ENCODE measurements around the gene EDN3.

The EDN3 gene

DNA sequence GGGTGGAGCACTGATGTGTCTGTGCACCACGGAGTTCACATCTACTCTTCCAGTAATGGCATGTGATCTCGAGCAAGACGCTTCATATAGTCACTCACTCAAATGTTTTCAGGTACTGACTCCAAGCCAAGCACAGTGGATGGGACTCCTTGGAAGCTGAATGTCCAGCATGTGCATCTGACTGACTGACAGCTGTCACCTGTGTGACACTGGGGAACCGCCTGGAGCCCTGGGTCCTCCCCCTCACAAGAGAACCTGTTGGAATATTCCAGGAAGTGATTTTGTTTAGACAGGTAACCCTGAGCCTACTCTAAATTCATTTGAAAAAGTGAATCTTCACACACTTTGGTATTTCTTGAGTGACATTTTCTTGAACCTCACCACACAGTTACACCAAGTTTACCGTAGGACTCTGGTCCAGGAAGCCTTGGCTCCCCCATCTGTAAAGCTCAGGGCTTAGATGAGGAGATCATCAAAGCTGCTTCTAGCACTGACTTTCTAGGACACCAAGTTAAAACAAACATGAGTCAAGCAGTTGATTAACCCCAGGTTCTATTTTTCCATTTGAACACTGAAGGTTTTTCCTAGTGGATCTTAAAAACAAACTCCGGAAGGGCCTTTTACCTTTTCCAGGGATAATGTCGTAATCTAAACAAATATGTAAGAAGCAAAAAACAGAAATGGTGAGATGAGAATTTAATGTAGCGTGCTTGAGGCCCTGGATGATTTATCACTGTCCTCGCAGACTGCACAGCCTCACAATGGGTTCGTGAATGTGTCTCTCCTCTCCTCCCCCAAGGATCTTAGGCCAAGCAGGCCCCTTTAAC, 50.1 kb downstream of the EDN3 start:
- no peak for TF ChIP-seq ZNF8 (CRISPR knock-in tag; IDR thresholded peaks at IDR 0.05)
- TF ChIP-seq ZNF70 (CRISPR knock-in tag; IDR thresholded peaks at IDR 0.05): no peak
- TF ChIP-seq OSR1 (CRISPR knock-in tag; IDR thresholded peaks at IDR 0.05): no peak
- TF ChIP-seq RARB (CRISPR knock-in tag; IDR thresholded peaks at IDR 0.05): no peak
- TF ChIP-seq ESRRG (CRISPR knock-in tag; IDR thresholded peaks at IDR 0.05): no peak
- TF ChIP-seq BACH2 (CRISPR knock-in tag; IDR thresholded peaks at IDR 0.05; ENCODE audit: borderline replicate concordance): no peak
- TF ChIP-seq PPARA (CRISPR knock-in tag; IDR thresholded peaks at IDR 0.05; ENCODE audit: borderline replicate concordance): no peak
- no peak for ATAC-seq

DNA sequence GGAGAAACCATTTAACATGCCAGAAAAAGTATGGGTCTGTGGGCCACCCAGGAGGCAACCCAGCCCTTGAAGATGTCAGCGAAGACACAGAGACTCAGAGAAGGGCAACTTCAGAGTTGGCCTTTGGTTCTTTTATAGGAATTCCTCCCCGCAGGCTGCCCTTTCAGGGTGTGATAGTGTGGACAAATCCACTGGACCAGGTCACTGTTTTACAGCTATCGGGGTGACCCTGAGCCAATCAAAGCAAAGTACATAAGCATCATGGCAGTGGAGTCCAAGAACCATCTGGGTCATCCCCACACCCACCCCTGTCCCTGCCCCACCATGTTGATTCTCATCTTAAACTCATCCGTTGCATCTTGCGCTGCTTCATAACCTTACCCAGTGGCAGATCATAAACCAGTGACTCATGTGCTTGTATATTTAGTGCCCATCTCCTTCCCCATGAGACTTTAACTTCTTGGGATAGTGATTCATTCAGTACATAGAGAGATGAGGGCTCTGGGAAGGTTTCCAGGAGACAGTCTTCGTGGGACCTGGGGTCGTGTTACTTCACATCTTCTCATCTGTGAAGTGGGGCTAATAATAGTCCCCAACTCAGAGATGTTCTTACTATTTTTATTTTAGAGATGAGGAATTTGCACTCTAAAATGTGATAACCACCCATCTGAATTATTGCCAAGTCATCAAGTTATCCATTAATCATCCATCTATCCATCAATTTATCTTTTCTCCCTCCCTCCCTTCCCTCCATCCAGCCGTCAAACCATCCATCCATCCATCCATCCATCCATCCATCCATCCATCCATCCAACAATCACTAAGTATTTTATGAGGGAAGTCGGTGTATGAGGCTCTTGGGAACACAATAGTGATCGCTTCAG, 51.0 kb downstream of the EDN3 start:
- no peak for ATAC-seq

DNA sequence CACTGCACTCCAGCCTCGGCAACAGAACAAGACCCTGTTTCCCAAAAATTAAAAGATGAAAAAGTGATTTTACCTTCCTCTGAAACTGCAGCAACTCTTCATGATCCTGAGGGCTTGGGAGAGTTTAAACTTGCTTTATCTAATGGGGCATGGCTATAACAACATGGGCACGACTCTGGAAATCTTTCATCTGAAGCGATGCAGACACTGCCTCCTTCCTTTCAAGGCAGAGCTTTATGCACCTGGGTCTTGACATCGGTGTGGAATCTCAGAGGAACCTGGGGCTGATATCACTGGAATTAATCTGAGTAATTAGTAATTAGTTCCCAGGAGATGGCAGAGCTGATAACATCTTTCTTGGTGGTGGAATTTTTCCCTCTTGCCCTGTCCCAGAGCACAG, 52.1 kb downstream of the EDN3 start:
- ATAC-seq: no peak
- TF ChIP-seq OSR1 (CRISPR knock-in tag; IDR thresholded peaks at IDR 0.05): no peak
- TF ChIP-seq, protein P1, sequence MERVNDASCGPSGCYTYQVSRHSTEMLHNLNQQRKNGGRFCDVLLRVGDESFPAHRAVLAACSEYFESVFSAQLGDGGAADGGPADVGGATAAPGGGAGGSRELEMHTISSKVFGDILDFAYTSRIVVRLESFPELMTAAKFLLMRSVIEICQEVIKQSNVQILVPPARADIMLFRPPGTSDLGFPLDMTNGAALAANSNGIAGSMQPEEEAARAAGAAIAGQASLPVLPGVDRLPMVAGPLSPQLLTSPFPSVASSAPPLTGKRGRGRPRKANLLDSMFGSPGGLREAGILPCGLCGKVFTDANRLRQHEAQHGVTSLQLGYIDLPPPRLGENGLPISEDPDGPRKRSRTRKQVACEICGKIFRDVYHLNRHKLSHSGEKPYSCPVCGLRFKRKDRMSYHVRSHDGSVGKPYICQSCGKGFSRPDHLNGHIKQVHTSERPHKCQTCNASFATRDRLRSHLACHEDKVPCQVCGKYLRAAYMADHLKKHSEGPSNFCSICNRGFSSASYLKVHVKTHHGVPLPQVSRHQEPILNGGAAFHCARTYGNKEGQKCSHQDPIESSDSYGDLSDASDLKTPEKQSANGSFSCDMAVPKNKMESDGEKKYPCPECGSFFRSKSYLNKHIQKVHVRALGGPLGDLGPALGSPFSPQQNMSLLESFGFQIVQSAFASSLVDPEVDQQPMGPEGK (CRISPR knock-in tag; IDR thresholded peaks at IDR 0.05; ENCODE audit: borderline replicate concordance): no peak
- TF ChIP-seq ZFP30 (CRISPR knock-in tag; IDR thresholded peaks at IDR 0.05): no peak
- no peak for TF ChIP-seq ZNF565 (CRISPR knock-in tag; conservative IDR thresholded peaks at IDR 0.05; ENCODE audit: low read depth)
- TF ChIP-seq ZC3H10 (CRISPR knock-in tag; IDR thresholded peaks at IDR 0.05): no peak
- TF ChIP-seq, protein P2, sequence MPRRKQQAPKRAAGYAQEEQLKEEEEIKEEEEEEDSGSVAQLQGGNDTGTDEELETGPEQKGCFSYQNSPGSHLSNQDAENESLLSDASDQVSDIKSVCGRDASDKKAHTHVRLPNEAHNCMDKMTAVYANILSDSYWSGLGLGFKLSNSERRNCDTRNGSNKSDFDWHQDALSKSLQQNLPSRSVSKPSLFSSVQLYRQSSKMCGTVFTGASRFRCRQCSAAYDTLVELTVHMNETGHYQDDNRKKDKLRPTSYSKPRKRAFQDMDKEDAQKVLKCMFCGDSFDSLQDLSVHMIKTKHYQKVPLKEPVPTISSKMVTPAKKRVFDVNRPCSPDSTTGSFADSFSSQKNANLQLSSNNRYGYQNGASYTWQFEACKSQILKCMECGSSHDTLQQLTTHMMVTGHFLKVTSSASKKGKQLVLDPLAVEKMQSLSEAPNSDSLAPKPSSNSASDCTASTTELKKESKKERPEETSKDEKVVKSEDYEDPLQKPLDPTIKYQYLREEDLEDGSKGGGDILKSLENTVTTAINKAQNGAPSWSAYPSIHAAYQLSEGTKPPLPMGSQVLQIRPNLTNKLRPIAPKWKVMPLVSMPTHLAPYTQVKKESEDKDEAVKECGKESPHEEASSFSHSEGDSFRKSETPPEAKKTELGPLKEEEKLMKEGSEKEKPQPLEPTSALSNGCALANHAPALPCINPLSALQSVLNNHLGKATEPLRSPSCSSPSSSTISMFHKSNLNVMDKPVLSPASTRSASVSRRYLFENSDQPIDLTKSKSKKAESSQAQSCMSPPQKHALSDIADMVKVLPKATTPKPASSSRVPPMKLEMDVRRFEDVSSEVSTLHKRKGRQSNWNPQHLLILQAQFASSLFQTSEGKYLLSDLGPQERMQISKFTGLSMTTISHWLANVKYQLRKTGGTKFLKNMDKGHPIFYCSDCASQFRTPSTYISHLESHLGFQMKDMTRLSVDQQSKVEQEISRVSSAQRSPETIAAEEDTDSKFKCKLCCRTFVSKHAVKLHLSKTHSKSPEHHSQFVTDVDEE (CRISPR knock-in tag; IDR thresholded peaks at IDR 0.05): no peak
- TF ChIP-seq ZNF8 (CRISPR knock-in tag; IDR thresholded peaks at IDR 0.05): no peak
- no peak for TF ChIP-seq PPARA (CRISPR knock-in tag; IDR thresholded peaks at IDR 0.05; ENCODE audit: borderline replicate concordance)
- TF ChIP-seq CSDC2 (CRISPR knock-in tag; IDR thresholded peaks at IDR 0.05): no peak
- TF ChIP-seq, protein P3, sequence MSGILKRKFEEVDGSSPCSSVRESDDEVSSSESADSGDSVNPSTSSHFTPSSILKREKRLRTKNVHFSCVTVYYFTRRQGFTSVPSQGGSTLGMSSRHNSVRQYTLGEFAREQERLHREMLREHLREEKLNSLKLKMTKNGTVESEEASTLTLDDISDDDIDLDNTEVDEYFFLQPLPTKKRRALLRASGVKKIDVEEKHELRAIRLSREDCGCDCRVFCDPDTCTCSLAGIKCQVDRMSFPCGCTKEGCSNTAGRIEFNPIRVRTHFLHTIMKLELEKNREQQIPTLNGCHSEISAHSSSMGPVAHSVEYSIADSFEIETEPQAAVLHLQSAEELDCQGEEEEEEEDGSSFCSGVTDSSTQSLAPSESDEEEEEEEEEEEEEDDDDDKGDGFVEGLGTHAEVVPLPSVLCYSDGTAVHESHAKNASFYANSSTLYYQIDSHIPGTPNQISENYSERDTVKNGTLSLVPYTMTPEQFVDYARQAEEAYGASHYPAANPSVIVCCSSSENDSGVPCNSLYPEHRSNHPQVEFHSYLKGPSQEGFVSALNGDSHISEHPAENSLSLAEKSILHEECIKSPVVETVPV (CRISPR knock-in tag; IDR thresholded peaks at IDR 0.05): no peak
- no peak for TF ChIP-seq ARNTL (CRISPR knock-in tag; IDR thresholded peaks at IDR 0.05; ENCODE audit: borderline replicate concordance, low read depth)
- no peak for TF ChIP-seq ZNF70 (CRISPR knock-in tag; IDR thresholded peaks at IDR 0.05)
- TF ChIP-seq ESRRG (CRISPR knock-in tag; IDR thresholded peaks at IDR 0.05): no peak
- TF ChIP-seq ZFP3 (CRISPR knock-in tag; IDR thresholded peaks at IDR 0.05): no peak
- TF ChIP-seq RARB (CRISPR knock-in tag; IDR thresholded peaks at IDR 0.05): no peak

More for the DNA sequence above, 51.0 kb downstream of the EDN3 start:
- TF ChIP-seq, protein P2 (CRISPR knock-in tag; IDR thresholded peaks at IDR 0.05): no peak
- no peak for TF ChIP-seq RARB (CRISPR knock-in tag; IDR thresholded peaks at IDR 0.05)
- TF ChIP-seq GLIS3 (CRISPR knock-in tag; IDR thresholded peaks at IDR 0.05): no peak
- no peak for TF ChIP-seq SNAI2 (CRISPR knock-in tag; IDR thresholded peaks at IDR 0.05)

All from SK-N-SH treated with all-trans-retinoic acid at 6 μM for 48 hours (cell line).